M059J (cell line): Measurements from ENCODE around the gene GRIN3B. TPM values are rescaled to one million over a fixed set of nuclear protein-coding genes. Genes with fewer than 3 reads are reported as not detected.
"Not testable (repeated sequence)": the region's sequence is repeated elsewhere in the genome, so short reads cannot be mapped to it uniquely, and the experiment has no call there.

Source experiments
- DNase-seq: peaks from one replicate; pipeline ENCODE4 v3.0.0-alpha.2; 2012; ENCODE audit warnings: low read depth
- total RNA-seq: library from RNA; depleted of rRNA; stranded (reverse); fragments of >200 nt; shearing (Covaris generic); gene quantifications from 2 replicates; pipeline ENCODE4 v1.2.3, GENCODE V29; 2014; rRNA removed

The GRIN3B gene, protein sequence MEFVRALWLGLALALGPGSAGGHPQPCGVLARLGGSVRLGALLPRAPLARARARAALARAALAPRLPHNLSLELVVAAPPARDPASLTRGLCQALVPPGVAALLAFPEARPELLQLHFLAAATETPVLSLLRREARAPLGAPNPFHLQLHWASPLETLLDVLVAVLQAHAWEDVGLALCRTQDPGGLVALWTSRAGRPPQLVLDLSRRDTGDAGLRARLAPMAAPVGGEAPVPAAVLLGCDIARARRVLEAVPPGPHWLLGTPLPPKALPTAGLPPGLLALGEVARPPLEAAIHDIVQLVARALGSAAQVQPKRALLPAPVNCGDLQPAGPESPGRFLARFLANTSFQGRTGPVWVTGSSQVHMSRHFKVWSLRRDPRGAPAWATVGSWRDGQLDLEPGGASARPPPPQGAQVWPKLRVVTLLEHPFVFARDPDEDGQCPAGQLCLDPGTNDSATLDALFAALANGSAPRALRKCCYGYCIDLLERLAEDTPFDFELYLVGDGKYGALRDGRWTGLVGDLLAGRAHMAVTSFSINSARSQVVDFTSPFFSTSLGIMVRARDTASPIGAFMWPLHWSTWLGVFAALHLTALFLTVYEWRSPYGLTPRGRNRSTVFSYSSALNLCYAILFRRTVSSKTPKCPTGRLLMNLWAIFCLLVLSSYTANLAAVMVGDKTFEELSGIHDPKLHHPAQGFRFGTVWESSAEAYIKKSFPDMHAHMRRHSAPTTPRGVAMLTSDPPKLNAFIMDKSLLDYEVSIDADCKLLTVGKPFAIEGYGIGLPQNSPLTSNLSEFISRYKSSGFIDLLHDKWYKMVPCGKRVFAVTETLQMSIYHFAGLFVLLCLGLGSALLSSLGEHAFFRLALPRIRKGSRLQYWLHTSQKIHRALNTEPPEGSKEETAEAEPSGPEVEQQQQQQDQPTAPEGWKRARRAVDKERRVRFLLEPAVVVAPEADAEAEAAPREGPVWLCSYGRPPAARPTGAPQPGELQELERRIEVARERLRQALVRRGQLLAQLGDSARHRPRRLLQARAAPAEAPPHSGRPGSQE
- total RNA-seq: not detected in 2 replicates

DNA sequence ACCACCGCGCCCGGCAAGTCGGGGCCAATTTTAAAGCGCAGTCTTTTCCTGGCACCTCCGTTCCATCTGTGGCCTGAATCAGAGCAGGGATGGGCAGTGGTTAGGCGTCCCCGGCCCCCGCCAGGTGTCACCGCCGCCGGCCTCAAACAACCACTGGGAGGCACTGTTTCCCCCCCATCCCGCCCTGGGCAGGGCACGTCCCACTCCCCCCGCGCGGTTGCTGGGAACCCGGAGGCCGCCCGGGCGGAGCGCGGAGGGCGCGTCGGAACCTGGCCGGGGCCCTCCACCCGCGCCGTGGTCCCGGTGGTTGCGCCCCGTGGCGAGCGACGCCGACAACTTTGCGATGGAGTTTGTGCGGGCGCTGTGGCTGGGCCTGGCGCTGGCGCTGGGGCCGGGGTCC is at the start of gene GRIN3B:
TSS of gene GRIN3B (plus strand) at position 325 of the 400 bp plus-strand sequence. CDS start at position 344, 19 bp downstream.
- DNase-seq: no peak

DNA sequence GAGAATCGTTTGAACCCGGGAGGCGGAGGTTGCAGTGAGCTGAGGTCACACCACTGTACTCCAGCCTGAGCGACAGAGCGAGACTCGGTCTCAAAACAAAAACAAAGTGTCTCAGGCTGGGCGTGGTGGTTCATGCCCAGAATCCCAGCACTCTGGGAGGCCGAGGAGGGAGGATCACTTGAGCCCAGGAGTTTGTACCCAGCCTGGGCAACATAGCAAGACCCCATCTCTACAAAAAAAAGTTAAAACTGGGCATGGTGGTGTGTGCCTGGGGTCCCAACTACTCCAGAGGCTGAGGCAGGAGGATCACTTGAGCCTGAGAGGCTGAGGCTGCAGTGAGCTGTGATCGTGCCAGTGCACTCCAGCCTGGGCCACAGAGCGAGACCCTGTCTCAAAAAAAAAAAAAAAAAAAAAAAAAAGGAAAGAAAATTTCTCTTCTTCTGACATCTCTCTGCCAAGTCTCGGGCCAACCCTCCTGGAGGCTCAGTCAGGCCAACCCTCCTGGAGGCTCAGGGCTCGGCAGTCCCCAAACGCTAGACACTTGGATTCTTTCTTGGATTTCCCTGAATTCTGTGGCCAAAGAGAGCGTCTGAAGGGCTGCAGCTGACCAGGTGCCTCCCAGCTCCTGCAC is 48.1 kb upstream of the GRIN3B start:
- DNase-seq: no peak

DNA sequence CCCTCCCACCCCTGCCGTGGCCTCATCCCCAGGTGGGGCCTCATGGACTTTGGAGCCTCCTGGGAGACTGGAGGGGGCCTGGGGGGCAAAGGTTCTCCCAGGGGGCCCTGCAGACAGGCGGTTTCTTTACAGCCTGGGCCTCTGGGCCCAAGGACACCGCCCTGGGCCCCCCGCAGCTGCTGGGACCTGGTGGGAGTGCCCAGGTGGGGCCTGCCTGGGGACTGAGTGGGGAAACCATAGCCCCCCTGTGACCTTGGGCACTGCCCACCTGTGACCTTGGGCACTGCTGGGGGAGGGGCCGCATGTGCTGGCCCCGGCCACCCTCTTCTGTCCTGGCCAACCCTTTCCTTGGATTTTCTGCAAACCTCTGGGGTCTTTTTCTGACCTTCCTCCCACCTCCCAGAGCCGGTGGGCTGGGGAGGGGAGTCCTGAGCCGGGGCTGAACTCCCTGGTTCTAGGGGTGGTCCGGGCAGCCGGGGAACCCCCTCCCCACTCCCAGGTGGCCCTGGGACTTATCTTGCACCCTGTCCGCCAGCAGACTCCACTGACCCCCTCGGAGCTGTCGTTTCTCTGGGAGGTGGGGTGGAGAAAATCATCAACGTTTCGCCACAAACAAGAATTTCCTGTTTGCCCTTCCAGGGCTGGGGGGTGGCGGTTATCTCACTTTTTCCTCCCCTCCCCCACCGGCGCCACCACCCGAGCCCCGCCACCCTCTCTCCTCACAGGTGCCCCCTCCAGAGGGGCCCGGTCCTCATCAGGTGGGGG is 47.4 kb upstream of the GRIN3B start:
- DNase-seq: no peak

DNA sequence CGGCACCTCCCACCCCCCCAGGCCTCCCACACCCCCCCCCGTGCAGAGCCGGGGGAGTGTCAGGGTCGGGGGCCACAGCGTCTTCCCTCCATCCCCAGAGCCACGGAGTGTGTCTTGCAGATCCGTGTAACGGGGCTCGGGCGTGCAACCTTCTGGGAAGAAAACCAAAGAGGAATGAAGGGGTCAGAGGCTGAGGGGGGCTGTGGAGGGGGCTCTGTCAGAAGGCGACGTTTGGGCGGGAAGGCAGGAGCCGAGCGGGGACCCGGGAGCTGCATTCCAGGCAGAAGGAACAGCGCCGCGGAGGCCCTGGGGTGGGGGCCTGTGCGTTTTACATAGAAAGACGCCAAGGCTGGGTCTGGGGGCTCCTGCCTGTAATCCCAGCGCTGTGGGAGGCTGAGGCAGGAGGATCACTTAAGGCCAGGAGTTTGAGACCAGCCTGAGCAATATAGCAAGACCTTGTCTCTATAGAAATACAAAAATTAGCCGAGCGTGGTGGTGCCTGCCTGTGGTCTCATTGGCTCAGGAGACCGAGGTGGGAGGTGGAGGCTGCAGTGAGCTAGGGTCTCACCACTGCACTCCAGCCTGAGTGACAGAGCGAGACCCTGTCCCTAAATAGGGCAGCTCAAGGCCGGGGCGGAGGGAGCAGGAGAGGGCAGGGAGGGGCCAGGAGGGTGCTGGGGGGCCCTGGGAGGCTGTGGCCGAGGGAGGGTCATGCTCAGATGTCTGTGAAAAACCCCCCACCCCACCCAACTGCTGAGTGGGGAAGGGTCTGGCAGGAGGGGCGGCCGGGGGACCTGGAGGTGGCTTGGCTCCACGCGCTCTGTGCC is 46.6 kb upstream of the GRIN3B start:
- DNase-seq: no peak

DNA sequence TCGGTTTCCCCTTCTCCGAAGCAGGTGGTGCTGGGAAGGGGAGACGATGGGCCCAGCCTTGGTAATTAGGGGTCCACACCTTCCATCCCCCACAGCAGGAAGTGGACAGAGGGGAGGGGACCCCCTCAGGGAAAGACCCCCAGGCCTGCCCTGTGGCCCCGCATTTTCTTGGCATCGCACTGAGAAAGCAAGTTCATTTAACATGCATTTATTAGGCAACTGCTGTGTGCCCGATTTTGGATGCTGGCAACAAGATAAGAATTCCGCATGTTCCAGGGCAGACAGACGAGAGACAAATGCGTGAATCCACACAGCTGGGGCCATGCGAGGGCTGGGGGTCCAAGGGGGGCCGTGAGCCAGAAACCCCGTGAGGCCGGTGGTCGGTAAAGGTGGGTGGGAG is 45.9 kb upstream of the GRIN3B start:
- no peak for DNase-seq

DNA sequence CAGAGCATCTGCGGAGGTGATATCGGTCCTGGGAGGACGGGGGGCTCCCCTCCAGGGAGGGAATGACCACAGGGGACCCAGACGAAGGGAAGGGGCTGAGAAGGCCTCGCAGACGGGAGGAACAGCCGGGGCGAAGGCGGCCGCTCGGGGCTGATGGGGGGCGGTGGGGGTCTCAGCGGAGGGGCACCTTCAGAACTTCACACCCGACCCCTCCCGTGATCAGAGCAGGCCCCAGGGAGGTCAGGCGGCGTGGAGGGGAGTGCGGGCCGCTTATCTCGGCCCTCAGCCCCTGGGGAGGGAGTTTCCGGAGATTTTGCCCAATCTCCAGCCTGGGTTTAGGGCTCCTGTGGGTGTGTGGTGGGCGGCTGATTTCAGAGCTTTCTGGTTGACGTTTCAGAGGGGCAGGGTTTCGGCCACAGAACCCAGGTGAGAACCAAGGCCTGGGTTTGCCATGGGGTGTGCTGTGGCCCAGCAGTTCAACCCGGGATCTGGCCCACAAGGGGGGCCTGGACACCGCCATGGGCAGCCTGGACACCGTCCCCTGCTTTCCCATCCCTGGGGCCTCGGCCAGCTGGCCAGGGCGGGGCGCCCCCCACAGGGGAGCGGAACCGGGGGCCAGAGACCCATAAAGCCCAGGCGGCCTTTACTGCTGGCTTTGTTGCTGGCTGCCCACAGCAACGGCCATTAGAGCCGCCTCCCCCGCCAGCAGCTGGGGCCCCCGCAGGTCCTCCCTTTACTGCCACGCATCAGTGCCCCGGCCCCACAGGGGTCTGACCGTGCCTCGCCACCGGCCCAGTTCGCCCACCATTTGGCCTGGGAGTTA is 45.3 kb upstream of the GRIN3B start:
- no peak for DNase-seq

DNA sequence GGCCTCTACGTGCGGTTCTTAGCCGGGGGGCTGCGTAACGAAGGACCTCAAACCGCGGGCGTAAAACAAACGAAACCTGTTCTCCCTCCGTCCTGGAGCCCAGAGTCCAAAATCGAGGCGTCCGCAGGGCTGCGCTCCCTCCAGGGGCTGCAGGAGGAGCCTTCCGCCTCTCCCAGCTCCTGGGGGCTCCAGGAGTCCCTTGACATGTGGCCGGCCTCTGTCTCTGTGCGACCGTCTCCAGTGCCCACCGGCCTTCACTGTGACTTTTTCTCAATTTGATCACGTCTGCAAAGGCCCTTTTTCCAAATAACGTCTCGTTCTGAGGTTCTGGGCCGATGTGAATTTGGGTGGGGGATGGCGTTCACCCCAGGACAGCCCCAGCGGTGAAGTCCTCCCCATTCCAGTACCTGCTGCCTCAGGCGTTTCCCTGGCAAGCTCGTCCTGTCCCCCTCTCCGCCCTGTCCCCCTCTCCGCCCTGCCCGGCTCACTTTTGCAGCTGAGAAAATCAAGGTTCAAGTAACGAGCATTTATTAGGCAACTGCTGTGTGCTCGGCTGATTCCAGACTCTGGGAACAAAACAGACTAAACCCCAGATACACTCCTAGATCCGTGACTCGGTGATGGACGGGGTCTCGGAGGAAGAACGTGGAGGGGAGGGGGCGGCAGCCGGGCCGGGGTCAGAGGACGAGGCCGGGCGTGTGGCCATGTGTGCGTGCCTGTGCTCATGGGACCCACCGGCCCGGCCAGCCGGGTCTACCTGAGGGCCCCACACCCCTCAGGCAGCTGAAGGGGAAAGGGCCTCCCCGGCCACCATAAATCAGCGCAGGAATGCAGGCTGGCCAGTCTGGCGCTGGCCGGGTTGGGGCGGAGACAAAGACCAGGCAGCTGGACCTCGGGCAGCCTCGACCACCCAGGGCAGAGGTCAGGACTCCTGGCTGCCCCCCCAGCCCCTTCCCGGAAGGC is 44.1 kb upstream of the GRIN3B start:
- DNase-seq: no peak

DNA sequence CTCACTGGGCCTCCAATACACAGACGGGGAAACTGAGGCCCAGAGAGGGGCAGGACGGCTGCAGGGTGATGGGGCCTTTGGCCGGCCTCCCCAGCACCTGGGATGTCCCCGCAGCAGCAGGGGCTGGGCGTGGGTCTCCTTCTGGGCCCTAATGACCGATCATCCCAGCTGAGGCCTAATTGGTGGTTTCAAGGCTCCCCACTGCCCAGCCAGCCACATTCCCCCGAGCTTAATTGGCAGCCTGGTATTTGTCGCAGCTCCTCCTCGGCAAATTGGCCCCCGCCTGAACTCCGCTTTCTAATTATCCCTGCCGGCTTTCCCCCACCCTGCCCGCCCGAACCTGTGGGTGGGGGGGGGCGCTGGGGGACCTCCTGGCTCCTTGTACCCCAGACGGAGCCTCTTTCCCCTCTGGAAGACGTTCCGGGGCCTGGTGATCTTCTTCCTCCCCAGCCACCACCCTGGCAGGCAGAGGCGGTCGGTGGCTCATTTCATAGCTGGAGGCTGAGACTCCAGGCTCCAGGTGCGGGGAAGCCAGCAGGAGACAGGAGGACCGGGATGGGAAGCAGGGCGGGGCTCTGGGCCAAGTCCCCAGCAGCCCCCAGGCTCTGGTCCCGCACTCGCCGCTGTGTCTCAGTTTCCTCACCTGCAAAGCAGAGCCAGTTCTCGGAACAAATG is 43.3 kb upstream of the GRIN3B start:
- no peak for DNase-seq

DNA sequence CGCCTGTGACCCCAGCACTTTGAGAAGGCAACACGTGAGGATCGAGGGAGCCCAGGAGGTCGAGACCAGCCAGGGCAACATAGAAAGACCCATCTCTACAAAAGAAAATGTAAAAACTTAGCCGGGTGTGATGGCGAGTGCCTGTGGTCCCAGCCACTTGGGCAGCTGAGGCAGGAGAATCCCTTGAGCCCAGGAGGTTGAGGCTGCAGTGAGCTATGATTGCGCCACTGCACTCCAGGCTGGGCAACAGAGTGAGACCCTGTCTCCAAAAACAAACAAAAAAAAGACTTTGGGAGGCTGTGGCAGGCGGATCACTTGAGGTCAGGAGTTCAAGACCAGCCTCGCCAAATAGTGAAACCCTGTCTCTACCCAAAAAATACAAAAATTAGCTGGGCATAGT is 42.6 kb upstream of the GRIN3B start:
- not testable (repeated sequence) for DNase-seq

DNA sequence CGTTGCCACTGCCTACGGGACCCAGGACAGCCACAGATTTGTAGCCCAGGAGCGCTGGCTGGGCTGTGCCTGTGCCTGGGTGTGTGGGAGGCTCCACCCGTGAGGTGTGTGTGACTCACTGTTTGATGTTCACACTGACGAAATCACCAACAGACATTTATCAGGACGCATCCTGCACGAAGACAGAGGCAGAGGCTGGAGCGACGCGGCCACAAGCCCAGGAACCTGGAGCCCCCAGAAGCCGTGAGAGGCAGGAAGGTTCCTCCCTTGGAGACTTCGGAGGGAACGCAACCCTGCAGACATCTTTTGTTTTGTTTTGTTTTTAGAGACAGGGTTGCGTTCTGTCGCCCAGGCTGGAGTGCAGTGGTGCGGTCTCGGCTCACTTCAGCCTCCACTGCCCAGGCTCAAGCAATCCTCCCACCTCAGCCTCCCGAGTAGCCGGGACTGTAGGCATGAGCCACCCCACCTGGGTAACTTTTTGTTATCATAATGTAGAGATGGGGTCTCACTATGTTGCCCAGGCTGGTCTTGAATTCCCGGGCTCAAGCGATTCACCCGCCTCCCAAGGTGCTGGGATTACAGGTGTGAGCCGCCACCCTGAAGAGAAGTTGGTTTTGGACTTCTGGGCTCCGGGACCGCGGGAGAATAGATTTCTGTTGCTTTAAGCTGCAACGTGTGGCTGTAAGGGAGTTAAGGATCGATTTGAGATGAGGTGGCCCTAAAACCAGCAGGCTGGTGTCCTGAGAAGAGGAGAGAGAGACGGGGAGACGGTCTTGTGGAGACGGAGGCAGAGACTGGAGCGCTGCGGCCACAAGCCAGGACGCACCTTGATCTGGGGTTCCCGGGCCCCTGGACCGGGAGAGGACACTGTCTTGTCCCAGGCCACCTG is 41.0 kb upstream of the GRIN3B start:
- peak; percentile 40 for DNase-seq

DNA sequence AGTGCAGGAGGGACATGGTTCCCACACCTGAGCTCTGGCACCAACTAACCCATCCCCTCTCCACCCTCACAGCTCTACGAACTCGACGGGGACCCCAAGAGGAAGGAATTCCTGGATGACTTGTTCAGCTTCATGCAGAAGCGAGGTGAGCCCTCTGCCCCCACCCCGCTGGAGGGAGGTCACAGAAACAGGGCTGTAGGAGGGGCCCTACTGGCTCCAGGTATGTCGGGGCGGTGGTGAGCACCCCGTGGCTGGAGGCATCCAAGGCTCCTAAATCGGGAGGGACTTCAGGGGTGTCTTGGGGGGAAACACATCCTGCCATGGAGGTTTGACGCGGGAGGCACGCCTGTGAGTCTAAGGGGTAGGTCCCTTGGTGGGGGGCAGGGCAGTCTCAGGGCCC is 40.2 kb upstream of the GRIN3B start:
- no peak for DNase-seq

DNA sequence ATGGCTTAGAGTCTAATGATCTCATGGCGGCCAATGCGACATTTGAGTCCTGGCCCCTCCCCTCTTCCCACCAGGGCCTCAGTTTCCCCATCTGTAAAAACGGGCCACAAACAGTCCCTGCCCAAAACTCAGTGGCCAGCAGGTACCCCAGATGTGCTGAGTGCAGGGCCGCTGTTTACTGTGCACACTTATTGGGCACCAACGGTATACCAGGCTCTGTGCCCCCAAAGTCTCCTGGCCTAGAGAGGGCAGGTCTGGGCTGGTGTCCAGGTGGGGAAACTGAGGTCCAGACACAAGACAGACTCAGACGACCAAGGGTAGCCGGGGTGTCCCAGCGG is 39.6 kb upstream of the GRIN3B start:
- DNase-seq: no peak

DNA sequence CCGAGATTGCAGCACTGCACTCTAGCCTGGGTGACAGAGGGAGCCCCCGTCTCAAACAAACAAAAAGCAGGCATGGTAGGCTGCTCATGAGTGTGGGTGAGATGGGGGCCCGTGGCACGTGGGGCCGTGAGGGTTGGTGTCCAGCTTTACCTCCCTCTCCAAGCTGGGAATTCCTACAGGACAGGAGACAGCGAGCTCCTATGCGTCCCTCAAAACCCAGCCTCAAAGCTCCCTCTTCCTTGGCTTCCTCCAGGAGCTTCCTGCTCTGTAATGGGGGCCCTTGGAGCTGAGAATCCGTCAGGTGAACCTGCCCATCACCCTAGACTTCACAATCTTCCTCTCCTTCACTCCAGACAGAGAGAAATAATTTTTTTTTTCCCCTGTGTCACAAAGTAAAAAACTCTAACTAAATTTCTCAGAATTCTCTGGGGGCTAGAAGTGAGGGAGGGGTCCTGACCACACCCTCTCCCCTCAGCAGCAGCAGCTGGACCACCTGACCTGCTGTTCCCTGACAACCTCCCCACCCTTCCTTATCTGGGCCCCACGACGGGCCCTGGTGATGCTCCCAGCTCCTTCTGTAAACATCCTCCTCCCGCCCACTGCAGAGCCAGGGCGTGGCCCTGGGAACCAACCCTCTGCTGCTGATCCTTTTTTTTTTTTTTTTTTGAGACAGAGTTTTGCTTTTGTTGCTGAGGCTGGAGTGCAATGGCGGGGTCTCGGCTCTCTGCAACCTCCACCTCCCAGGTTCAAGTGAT is 38.2 kb upstream of the GRIN3B start:
- DNase-seq: no peak

DNA sequence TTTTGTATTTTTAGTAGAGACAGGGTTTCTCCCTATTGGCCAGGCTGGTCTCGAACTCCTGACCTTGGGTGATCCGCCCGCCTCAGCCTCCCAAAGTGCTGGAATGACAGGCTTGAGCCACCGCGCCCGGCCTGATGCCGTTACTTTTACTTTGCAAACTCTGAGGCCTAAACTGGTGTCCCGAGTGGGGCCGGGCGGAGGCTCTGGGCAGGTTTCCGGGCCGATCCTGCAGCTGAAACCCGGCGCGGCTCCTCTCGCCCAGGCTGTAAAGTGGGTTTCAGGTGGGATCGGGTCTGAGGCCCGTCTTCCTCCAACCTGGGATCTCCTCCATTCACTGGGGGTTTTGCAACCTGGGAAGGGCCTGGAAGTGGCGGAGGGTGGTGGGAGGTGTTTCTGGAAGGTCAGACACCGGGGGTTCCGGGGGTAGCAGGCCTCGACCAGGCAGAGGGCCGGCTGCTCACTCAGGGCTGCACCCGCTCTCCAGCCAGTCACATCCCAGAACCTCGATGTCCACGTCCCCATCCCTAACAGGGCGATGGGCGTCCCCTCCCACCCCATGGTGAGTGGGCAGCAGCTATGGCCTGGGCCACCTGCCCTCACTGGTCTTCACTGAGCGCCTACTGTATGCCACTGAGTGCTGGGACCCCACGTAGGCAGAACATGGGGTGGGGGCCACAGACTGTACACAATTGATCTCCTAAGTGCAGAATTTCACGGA is 37.4 kb upstream of the GRIN3B start:
- no peak for DNase-seq

DNA sequence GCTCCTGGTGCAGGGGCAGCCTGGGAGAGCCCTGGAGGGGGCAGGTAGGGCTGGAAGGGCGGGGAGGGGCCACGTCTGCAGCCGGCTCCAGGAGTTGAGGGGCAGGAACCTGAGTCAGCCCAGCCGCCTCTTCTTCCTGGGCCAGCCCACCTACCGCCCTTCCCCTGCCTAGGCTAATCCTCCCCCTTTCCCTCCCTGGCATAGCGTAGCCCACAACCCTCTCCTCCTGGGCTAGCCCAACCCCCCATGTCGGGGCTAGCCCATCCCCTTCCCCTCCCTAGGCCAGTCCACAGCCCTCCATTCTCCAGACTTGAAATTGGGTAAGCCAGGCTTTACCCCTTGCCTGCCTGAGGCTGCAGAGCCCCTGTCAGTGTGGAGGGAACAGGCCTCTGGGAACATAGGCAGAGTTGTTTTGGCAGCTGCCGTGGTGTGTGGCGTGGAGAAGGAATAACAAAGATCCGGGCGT is 36.7 kb upstream of the GRIN3B start:
- no peak for DNase-seq
